Retinal pigment epithelial cell (primary cell): Measurements from ENCODE around the gene MCUB.

Experiments used
- DNase-seq: peaks from one replicate; pipeline ENCODE4 v3.0.0-alpha.2; 2010; ENCODE audit warnings: low read depth
- H3K4me3 ChIP-seq: 2 replicates; pipeline ENCODE4 v1.5.1; 2011; ENCODE audit warnings: mild to moderate bottlenecking, low read length, control low read depth, moderate library complexity
- CTCF ChIP-seq: conservative IDR thresholded peaks from 2 replicates; pipeline ENCODE4 v1.5.1; 2011; ENCODE audit warnings: low read depth, low read length, control low read depth, inconsistent platforms

The MCUB gene

GRCh38 chr4:109699553-109700225 lies 139.6 kb downstream of the MCUB start:
- H3K4me3 ChIP-seq = no peak overlapping the region
- DNase-seq = no peak
- no peak for TF ChIP-seq CTCF

- peak overlapping the region; percentile 76 for H3K4me3 ChIP-seq
- DNase-seq = no peak
- no peak for TF ChIP-seq CTCF
These were observed 141.7 kb downstream of the MCUB start for GRCh38 chr4:109701566-109702410.

- peak within 1 kb of the TSS; percentile 76 for H3K4me3 ChIP-seq
- peak; percentile 16 for DNase-seq
- TF ChIP-seq CTCF = peak; percentile 71
These were observed 143.1 kb downstream of the MCUB start, which contains the start of gene CASP6 for GRCh38 chr4:109702950-109703663. CASP6 (minus strand) TSS chr4:109703445; CDS start chr4:109703395, 50 bp downstream.

GRCh38 chr4:109703664-109704361 lies 143.8 kb downstream of the MCUB start:
- no peak for TF ChIP-seq CTCF
- peak; percentile 17 for DNase-seq
- H3K4me3 ChIP-seq = peak overlapping the region; percentile 76

GRCh38 chr4:109708435-109708834 lies 148.4 kb downstream of the MCUB start:
- H3K4me3 ChIP-seq = no peak overlapping the region
- TF ChIP-seq CTCF = no peak
- no peak for DNase-seq

- H3K4me3 ChIP-seq = no peak overlapping the region
- TF ChIP-seq CTCF = no peak
- no peak for DNase-seq
These were observed 148.9 kb downstream of the MCUB start for GRCh38 chr4:109708990-109709389.
